OCI-LY3 (cell line): ENCODE measurements around the gene IPO11.
"Not testable (repeated sequence)": the region's sequence is repeated elsewhere in the genome, so short reads cannot be mapped to it uniquely, and the experiment has no call there.

Experiments
- H2AFZ ChIP-seq: fragments of 200-600, 300-600 bp; shearing (Covaris generic); 2 replicates; pipeline ENCODE4 v1.6.0; 2014; ENCODE audit warnings: antibody characterized with exemption, low read depth, low read length
- H3K27ac ChIP-seq: fragments of 200-600, 300-600 bp; sonication (generic); 2 replicates; pipeline ENCODE4 v1.5.1; 2014; ENCODE audit warnings: mild to moderate bottlenecking, low read length, moderate library complexity, mixed read lengths
- H3K27me3 ChIP-seq: fragments of 200-600, 300-600 bp; sonication (generic); 2 replicates; pipeline ENCODE4 v1.6.1; 2014; ENCODE audit warnings: low read depth, low read length, mixed read lengths
- H3K36me3 ChIP-seq: fragments of 200-600, 300-600 bp; sonication (generic); replicated peaks from 2 replicates; pipeline ENCODE3; 2014; ENCODE audit warnings: low read depth, low read length, mixed read lengths
- H3K4me1 ChIP-seq: fragments of 300-600, 200-600 bp; sonication (generic); 2 replicates; pipeline ENCODE4 v1.6.1; 2014; ENCODE audit warnings: low read length, mixed read lengths
- H3K4me2 ChIP-seq: fragments of 200-600, 300-600 bp; sonication (generic); 2 replicates; pipeline ENCODE4 v1.6.1; 2014; ENCODE audit warnings: low read length, mixed read lengths
- H3K4me3 ChIP-seq: fragments of 300-600, 200-600 bp; sonication (generic); 2 replicates; pipeline ENCODE4 v1.5.1; 2014; ENCODE audit warnings: antibody characterized with exemption, mild to moderate bottlenecking, low read length, moderate library complexity
- H3K79me2 ChIP-seq: fragments of 300-600, 200-600 bp; shearing (Covaris generic); 2 replicates; pipeline ENCODE4 v1.6.1; 2014; ENCODE audit warnings: mild to moderate bottlenecking, low read length, mixed read lengths
- H3K9ac ChIP-seq: fragments of 300-600, 200-600 bp; shearing (Covaris generic); 2 replicates; pipeline ENCODE4 v1.6.0; 2014; ENCODE audit warnings: mild to moderate bottlenecking, low read length, moderate library complexity
- H3K9me3 ChIP-seq: fragments of 200-600, 300-600 bp; shearing (Covaris generic); 2 replicates; pipeline ENCODE4 v1.6.1; 2014; ENCODE audit warnings: low read length, mixed read lengths; ENCODE audit not compliant: insufficient read depth
- H4K20me1 ChIP-seq: fragments of 200-600, 300-600 bp; sonication (generic); 2 replicates; pipeline ENCODE4 v1.6.1; 2016; ENCODE audit warnings: low read length, mixed read lengths; ENCODE audit not compliant: insufficient read depth
- EZH2phosphoT487 ChIP-seq: fragments of 200-600 bp; shearing (Covaris generic); IDR thresholded peaks from 2 replicates; pipeline ENCODE4 v1.6.1; 2018; ENCODE audit warnings: antibody characterized with exemption, mixed run types, low read depth
- TF ChIP-seq, protein P1 (sequence below): fragments of 200-600, 300-600 bp; sonication (generic); IDR thresholded peaks from 2 replicates; pipeline ENCODE4 v1.5.1; 2014; ENCODE audit warnings: antibody characterized with exemption, low read length, low read depth

Gene IPO11

GRCh38 chr5:62502456-62503101 is 90.0 kb downstream of the IPO11 start:
- Histone ChIP-seq H3K9me3 (no peaks in the 10 kb centered on the region), H3K4me1 (peaks cover 4% of the 10 kb centered on the region; the same call in 1 of the 2 replicates), H4K20me1 (no peaks in the 10 kb centered on the region), H3K4me2 (no peak overlapping the region), H3K36me3 (no peaks in the 10 kb centered on the region), H3K27me3 (no peaks in the 10 kb centered on the region), H3K9ac (no peak overlapping the region), H3K79me2 (no peaks in the 10 kb centered on the region), H2AFZ (no peak overlapping the region), H3K4me3 (no peak overlapping the region), H3K27ac (no peak overlapping the region)
- TF ChIP-seq, protein P1, sequence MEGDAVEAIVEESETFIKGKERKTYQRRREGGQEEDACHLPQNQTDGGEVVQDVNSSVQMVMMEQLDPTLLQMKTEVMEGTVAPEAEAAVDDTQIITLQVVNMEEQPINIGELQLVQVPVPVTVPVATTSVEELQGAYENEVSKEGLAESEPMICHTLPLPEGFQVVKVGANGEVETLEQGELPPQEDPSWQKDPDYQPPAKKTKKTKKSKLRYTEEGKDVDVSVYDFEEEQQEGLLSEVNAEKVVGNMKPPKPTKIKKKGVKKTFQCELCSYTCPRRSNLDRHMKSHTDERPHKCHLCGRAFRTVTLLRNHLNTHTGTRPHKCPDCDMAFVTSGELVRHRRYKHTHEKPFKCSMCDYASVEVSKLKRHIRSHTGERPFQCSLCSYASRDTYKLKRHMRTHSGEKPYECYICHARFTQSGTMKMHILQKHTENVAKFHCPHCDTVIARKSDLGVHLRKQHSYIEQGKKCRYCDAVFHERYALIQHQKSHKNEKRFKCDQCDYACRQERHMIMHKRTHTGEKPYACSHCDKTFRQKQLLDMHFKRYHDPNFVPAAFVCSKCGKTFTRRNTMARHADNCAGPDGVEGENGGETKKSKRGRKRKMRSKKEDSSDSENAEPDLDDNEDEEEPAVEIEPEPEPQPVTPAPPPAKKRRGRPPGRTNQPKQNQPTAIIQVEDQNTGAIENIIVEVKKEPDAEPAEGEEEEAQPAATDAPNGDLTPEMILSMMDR: no peak
- TF ChIP-seq EZH2phosphoT487: no peak

DNA sequence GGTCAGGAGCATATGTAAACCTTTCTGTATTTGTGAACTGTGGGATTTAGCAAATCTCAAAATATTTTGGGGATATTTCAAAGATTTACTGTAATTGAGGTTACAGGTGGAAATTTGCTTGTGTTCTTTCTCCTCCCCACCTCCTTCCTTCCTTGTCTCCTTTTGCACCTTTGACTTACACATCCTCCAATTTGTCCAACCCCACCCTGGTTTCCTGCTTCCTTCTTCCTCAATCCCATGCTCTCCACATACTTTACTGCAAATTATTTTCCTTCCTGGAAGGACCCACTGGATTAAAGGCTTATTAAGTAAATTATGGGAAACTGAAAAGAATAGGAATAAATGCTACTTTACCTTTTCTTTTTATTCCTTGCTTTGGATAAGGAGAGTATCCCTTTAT is 91.6 kb downstream of the IPO11 start:
- Histone ChIP-seq H3K9ac (no peak overlapping the region), H3K4me1 (peaks cover 4% of the 10 kb centered on the region; the same call in 1 of the 2 replicates), H3K36me3 (peaks cover 5% of the 10 kb centered on the region), H3K9me3 (no peaks in the 10 kb centered on the region), H3K27ac (no peak overlapping the region), H3K79me2 (no peaks in the 10 kb centered on the region), H3K27me3 (no peaks in the 10 kb centered on the region), H4K20me1 (no peaks in the 10 kb centered on the region), H2AFZ (no peak overlapping the region), H3K4me3 (no peak overlapping the region), H3K4me2 (no peak overlapping the region)
- TF ChIP-seq, protein P1: no peak
- no peak for TF ChIP-seq EZH2phosphoT487

GRCh38 chr5:62506659-62507460 is 94.3 kb downstream of the IPO11 start:
- no peak for TF ChIP-seq EZH2phosphoT487
- TF ChIP-seq, protein P1: no peak
- no peak overlapping the region for H3K4me2 ChIP-seq

DNA sequence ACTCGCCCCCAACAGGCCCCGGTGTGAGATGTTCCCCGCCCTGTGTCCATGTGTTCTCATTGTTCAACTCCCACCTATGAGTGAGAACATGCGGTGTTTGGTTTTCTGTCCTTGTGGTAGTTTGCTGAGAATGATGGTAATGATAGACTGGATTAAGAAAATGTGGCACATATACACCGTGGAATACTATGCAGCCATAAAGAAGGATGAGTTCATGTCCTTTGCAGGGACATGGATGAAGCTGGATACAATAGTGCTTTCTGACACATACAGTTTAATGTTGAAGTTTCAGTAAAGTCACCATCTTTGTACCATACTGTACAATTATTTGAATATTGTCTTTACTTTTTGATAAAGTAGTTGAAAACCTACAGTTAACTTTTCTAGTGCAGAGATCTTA is 96.2 kb downstream of the IPO11 start:
- H3K9ac ChIP-seq, H3K4me2 ChIP-seq, H3K9me3 ChIP-seq, H4K20me1 ChIP-seq, H3K36me3 ChIP-seq, H3K27ac ChIP-seq, H2AFZ ChIP-seq, H3K79me2 ChIP-seq, H3K4me3 ChIP-seq, H3K27me3 ChIP-seq, H3K4me1 ChIP-seq: not testable (repeated sequence)

More at GRCh38 chr5:62506659-62507460, 94.3 kb downstream of the IPO11 start:
- Histone ChIP-seq H3K27ac (no peak overlapping the region), H3K9ac (no peak overlapping the region), H3K79me2 (no peaks in the 10 kb centered on the region), H3K27me3 (no peaks in the 10 kb centered on the region), H4K20me1 (no peaks in the 10 kb centered on the region), H3K4me1 (peaks cover 4% of the 10 kb centered on the region; the same call in 1 of the 2 replicates), H3K4me3 (no peak overlapping the region), H3K9me3 (no peaks in the 10 kb centered on the region), H2AFZ (no peak overlapping the region), H3K36me3 (peaks cover 5% of the 10 kb centered on the region)
